Stimulated activated CD4-positive, alpha-beta T cell treated with anti-CD3 and anti-CD28 coated beads, Interleukin-4, amount 100 ng/mL, for 1 hour (primary cell): ENCODE results near the gene PAF1.

Experiments used
- DNase-seq: peaks from one replicate; pipeline ENCODE4 v3.0.0-alpha.2; 2020

Gene PAF1

DNA sequence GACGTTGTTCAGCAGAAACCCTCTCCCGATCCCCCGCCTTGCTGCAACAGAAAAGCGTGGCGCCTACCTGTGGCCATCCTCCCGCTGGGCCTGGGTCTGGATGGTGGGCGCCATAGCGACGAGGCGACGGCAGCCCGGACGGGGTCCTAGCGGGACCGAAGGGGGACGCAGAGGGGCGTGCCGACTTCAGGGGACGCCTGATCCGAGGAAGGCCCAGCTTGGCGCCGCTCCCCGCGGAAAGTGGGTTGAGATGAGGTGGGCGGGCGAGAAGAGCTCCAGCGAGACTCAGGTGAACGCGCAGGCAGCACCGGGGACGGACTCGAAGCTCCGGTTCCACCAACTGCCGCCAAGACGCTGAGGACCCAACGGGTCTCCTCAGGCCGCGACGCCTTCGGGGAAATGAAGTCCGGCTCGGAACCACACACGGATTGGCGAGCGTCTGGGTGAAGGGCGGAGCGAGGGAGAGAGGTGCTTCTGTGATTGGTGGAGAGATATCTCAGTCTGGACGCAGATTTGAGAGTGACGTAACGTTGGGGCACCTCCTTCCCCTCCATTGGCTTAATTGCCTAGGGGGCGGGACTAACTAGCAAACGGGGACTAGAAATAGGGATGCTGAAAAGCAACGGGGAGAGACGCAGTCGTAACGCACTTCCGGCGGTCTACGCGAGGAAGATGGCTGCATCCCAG lies at the start of gene PAF1, which contains the start of gene MED29:
Gene PAF1 (minus strand): TSS at position 356 of the 687 bp plus-strand sequence. CDS start 242 bp downstream, at position 114.
Gene MED29 (plus strand): TSS at position 628 of the 687 bp plus-strand sequence. CDS start 45 bp downstream, at position 673.
- peak; percentile 92 for DNase-seq

DNA sequence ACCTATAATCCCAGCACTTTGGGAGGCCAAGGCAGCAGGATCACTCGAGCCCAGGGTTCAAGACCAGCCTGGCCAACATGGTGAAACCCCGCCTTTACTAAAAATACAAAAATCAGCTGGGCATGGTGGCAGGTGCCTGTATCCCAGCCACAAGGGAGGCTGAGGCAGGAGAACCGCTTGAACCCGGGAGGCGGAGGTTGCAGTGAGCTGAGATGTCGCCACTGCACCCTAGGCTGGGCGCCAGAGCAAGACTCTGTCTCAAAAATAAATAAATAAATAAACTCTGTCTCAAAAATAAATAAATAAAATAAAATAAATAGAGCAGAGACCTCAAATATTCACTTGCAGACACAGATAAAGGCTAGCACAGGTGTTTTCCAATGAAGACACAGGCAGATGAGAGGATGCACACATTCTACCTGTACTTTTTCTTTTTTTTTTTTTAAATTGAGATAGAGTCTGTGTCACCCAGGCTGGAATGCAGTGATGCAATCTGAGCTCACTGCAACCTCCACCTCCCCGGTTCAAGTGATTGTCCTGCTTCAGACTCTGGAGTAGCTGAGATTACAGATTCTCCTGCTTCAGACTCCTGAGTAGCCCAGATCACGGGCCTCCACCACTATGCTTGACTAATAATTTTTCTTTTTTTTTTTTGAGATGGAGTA lies 47.5 kb upstream of the PAF1 start:
- no peak for DNase-seq

DNA sequence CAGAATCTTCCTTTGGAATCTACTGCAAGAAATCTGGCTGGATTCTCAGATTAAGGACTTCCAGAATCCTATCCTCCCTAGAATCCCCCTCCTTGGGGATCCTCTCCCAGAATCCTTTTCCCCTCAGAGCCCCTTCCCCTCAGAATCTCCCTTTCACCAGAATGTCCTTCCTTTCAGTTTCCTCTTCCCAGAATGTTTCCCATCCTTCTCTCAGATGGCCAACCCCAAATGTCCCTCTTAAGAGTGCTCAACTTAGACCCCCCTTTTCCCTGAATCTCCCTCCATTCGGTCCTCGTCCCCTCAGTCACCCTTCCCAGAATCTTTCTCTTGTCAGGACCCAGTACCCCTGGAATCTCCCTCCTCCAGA lies 45.4 kb upstream of the PAF1 start:
- DNase-seq = no peak

DNA sequence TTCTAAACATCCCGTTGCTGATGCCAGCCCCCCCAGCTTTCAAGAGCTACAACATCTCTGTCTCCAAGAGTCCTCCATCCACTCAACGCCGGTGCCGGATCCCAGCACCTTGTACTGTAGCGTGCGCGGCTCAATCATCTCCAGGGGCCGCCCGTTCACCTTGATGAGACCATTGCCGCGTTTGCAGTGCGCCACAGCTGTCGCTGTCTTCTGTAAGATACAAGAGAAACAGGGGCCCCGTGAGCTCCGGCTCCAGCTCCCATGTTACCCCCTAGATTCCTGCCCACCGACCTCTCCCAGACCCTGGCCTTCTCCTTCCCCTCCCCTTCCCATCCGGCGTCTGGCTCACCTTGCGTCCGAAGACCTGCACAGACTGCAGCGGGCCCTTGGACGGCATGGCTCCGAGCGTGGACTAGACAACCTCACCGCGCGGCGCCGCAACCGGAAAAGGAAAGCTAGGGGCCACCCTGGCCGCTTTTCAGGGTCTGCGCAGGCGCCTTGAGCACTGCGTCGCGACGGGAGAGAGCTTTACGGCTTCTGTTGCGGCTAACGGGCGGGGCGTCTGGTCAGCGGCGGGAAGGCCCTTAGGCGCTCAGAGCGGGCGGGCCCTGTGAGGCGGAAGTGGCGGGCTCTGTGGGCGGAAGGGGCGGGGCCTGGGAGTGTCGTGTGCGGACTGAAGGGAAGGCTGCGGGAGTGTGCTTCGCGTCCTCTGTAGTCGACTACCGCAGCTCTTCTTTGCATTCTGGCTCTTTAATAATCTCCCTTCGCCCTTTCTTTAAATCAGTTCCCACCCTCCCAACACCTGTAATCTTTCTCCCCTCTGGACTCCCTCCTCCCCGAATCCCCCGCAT lies 44.8 kb upstream of the PAF1 start, which contains the start of gene RPS16:
Gene RPS16 (minus strand): TSS at position 451 of the 851 bp plus-strand sequence. CDS start 54 bp downstream, at position 397.
- peak; percentile 100 for DNase-seq

DNA sequence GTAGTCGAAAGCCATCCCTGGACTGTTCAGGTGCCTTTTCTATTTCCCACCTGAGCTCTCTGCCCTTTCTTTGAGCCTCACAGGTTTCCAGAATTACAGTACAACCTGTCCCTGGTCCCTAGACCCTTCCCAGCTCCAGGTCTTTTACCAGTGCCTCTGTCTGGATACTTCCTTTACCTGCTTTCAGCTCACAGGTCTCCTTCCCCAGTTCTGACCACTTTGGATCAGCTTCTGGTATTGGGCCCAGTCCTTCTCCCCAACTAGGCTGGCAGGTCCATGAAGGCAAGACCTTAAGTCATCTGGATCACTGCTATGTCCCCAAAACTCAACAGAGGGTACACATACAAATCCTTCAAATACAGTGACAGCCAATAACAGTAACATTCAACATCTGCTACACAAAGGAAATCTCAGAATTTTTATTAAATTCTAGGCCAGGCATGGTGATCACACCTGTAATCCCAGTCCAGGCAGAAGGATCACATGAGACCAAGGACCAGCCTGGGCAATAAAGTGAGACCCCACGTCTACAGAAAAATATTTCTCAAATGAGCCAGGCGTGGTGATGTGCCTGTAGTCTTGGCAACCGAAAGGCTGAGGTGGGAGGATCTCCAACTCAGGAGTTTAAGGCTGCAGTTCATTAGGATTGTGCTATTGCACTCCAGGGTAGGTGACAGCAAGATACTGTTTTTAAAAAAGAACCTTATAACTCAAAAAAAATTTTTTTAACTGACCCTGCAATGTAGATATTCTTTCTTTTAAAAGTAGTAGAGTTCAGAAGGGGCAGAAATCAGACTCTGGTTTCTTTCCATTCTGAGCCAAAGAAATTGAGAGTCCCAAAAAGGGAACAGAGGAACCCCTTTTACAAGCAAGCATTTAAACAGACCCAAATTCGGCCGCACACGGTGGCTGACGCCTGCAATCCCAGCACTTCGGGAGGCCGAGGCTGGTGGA lies 43.5 kb upstream of the PAF1 start:
- no peak for DNase-seq

DNA sequence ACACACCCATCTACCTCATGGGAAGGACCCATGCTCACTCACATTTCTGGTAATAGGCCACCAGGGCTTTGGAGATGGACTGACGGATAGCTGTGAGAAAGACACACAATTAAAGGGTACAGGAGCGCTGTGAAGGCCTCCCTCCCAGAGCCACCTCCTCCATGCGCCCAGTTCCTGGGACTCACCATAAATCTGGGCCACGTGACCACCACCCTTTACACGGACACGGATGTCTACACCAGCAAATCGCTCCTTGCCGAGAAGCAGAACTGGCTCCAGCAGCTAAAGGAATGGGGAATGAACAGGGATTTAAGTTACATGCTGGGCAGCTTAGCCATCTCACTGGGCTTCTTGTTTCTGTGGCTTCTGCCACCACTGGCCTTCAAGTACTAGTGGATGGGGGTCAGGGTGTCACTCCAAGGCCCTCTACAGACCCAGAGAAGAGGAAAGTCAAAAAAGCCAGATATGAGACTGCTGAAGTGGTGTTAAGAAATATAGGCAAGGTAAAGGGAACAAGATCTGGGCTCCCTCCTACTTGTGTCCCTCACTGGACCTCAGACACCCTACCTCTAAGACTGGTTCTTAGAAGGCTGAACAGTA lies 42.7 kb upstream of the PAF1 start:
- no peak for DNase-seq

DNA sequence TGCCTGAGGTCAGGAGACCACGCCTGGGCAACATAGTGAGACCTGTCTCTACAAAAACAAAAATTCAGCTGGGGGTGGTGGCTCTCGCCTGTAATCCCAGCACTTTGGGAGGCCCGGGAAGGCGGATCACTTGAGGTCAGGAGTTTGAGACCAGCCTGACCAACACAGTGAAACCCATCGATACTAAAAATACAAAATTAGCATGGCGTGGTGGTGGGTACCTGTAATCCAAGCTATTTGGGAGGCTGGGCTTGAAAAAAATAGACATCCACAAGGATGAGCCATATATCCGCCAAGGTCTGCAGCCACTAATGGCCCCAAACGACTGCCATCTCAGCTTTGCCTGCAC lies 41.7 kb upstream of the PAF1 start:
- DNase-seq = no peak

DNA sequence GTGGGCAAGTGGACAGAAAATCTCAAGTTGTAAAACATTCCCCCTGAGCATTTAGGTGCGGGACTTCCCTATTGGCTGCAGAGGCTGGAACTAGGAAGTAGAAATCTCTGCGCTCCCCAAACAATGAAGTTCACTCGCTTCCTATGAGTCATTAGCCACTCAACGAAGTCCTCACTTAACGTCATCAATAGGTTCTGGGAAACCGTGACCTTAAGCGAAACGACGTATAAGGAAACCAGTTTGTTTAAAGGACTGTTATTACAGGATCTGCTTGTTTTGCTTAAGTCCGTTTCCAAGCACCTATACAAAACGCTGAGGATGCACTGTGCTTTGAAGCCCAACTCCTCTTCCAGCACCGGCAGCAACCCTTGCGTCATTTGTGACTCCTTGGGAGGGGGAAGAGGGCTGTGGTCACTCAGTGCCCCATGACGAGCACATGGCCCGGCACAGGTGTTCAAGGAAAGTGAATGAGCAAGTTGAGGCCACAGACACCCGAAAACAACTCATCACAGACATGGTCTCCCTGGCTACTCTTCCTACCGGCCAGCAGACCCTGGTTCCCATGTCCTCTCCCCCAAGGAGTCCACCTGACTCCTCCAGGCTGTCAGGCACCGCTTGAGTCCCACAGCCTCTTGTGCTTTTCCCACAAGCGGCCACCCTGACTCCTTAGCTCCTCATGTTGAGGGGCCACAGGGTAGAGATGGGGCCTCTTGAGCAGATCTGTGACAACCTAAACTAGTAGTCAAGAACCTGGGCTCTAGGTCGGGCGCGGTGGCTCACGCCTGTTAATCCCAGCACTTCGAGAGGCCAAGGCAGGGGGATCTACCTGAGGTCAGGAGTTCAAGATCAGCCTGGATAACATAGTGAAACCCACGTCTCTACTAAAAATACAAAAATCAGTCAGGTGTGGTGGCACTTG lies 40.0 kb upstream of the PAF1 start:
- peak; percentile 39 for DNase-seq

DNA sequence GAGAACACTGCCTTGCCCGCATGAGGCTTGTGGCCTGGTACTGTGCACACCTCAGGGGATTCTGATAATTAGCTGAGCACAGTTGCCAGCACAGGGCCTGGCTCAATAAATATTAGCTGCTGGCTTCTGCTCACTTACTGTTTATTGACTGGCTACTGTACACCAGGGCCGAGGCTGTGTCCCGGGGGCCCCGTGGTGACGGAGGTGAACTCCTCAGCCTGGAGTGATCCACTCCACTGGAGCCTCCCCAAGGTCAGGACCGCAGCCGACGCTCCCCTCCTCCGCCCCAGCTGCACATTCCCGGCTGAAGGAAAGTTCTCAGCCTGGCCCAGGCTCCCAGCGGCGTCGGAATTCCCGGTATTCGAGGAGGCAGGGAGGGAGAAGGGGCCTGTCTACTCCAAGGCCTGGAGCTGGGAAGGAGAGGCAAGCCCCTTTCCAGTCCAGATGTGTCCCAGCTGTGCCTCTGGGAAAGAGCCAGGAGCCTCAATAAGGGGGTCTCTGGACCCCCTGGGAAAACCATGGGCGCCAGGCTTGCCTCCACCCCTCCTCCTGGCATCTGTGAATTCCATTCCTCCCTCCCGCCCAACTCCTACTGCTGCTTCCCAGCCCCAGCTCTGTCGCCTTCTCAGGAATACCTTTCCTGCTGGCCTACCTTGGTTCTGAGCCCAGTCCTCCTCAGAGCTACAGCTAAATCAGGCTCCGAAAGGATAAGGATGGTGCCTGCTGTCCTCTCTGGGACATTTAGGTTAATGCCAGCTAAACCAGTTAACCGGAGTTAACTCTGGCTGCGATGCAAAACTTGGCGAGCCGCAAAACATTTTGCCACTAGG lies 37.6 kb upstream of the PAF1 start:
- DNase-seq = no peak

DNA sequence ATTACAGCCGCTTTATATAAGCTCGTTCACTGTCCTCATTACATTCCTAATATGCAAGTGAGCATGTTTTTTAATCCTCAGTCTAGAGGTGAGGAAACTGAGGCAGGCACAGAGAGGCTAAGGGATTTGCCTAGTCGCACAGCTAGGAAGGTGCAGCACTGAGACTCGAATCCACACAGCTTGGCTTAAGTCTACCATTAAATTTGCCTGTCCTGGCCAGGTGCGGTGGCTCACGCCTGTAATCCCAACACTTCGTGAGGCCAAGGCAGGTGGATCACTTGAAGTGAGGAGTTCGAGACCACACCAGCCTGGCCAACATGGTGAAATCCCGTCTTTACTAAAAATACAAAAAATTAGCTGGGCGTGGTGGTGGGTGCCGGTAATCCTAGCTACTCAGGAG lies 36.8 kb upstream of the PAF1 start:
- no peak for DNase-seq

DNA sequence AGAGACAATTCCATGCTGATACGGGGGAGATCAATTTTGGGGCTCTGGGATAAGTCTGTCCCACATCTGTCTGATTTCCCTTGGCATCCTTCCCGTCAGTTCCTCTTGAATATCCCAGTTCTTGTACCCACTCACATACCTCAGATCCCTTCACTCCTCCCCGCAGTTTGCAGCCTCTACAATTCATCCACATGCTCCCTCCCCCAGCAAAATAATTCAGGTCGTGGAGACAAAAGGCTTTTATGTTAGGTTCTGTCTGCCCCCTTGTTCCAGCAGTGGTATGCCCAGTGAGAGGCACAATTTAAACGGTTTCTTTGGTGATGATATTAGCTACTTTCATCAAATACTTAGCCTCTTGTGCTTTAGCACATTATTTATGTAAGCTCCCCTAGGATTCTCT lies 35.3 kb upstream of the PAF1 start:
- DNase-seq = no peak

DNA sequence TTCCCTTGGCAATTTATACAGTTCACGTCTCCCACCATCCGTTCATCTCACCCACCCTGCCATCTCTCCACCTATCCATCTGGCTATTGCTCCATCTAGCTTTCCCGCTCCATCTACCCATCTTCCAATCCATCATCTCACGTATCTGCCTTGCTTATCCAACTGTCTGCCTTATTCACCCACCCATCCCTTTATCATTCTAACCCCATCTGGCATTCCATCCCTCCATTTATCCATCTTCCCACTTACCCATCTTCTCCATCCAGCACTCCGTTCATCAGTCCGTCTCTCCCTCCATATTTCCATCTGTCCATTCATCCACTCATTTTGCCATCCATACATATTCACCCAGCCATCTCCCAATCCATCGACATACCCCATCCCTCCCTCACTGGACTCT lies 34.8 kb upstream of the PAF1 start:
- DNase-seq = no peak

DNA sequence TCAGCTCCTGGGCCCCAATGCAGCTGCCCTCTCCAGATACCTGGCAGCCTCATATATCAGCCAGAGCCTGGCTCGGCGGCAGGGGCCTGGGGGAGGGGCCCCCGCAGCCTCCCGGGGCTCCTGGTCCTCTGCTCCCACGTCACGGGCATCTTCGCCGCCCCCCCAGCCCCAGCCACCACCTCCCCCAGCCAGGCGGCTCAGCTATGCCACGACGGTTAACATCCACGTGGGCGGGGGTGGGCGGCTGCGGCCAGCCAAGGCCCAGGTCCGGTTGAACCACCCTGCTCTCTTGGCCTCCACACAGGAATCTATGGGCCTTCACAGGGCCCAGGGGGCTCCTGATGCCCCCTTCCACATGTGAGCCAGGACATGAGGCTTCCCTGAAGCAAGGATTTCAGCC lies 34.0 kb upstream of the PAF1 start:
- DNase-seq = no peak

DNA sequence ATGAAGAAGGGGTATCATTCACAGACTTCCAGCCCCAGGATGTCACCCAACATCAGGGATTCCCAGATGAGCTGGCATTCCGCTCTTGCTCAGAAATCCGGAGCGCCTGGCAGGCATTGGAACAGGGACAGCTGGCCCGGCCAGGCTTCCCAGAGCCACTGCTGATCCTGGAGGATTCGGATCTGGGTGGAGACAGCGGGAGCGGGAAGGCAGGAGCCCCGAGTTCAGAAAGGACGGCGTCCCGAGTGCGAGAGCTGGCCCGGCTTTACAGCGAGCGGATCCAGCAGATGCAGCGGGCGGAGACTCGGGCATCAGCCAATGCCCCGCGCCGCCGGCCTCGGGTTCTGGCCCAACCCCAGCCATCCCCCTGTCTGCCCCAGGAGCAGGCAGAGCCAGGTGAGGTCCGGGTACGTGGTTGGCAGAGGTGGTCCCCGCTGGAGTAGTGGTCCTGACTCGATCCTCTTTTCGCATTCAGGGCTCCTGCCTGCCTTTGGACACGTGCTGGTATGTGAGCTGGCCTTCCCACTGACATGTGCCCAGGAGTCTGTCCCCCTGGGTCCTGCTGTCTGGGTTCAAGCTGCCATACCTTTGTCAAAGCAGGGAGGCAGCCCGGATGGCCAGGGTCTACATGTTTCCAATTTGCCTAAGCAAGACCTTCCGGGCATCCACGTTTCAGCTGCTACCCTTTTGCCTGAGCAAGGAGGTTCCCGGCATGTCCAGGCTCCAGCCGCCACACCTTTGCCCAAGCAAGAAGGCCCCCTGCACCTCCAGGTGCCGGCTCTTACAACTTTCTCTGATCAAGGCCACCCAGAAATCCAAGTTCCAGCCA lies 32.6 kb upstream of the PAF1 start:
- no peak for DNase-seq

DNA sequence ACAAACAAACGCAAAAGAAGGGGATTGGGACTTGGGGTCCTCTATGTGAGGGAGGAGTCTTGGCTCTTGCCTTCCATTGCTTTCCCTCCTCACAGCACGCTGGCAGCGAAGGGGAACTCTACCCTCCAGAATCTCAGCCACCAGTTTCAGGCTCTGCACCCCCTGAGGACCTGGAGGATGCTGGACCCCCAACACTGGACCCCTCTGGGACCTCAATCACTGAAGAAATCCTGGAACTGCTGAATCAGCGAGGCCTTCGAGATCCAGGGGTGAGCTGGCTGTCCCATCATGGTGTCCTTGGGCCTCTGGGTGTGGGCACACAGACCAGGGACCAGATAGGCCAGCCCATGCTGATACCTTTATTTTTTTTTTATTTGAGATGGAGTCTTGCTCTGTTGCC lies 31.1 kb upstream of the PAF1 start:
- DNase-seq = no peak

DNA sequence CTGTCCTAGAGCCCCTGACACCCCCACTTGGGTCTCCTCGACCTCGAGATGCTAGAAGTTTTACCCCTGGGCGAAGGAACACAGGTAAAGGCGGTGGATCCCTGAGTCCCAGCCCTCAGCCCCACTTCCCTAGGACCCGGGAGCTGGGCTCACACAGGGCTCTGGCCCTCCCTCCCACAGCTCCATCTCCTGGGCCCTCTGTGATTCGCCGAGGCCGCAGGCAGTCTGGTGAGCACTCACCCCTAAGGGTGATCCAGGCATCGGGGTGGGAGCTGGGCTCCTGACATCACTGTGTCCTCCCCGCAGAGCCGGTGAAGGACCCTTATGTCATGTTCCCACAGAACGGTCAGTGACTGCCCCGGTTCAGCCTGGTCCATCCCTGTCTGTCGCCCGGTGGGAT lies 29.9 kb upstream of the PAF1 start:
- no peak for DNase-seq

DNA sequence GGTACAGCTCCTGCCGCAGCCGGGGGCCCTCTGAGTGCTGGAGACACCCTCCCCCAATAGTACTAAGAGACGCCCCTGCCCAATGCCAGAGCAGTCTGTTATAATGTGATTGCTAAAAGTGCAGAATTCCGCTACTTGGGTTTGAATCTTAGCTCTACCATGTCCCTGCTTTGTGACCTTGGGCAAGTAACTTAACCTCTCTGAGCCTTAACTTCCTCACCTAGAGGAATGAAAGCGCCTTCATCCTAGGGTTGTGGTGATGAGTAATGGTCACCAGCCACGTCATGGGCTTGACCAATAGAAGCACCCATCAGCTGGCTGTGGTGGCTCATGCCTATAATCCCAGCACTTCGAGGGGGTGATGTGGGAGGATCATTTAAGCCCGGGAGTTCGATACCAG lies 28.1 kb upstream of the PAF1 start:
- DNase-seq = no peak

DNA sequence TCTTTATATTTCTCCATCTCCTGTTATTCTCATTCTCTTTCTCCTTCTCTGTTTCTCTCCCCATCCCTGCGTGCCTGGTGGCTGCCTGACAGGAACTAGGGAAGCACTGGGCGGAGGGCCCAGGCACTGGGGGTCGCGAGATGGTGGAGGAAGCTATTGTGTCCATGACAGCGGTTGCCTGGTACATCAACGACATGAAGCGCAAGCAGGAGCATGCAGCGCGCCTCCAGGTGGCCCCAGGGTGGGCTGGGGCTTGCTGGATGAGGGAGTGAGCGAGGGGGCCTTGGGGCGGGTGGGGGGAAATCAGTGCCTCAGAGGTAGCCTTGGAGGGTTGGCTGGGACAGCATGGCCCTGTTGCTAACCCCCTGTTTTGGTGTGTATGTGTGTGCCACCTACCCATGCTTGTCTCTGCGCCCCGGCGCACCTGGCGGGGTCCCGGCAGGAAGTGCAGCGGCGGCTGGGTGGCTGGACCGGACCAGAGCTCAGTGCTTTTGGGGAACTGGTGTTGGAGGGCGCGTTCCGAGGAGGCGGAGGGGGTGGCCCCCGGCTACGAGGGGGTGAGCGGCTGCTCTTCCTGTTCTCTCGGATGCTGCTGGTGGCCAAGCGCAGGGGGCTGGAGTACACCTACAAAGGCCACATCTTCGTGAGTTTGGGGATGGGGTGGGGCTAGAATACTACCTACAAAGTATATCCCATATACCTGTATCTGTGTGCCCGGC lies 26.7 kb upstream of the PAF1 start:
- DNase-seq = no peak
